Measurements from ENCODE around the gene RILPL1.
"Not testable (repeated sequence)": the region's sequence is repeated elsewhere in the genome, so short reads cannot be mapped to it uniquely, and the experiment has no call there.

Gene RILPL1

GRCh38 chr12:123529686-123530085 lies 3.8 kb downstream of the RILPL1 start:
- no peaks in the 10 kb centered on the region for H3K9me3 ChIP-seq (ENCODE audit: control insufficient read depth, insufficient read depth, low read depth, low read length)
- H3K4me1 ChIP-seq (ENCODE audit: control insufficient read depth, insufficient read depth, low read length) = no peaks in the 10 kb centered on the region

GRCh38 chr12:123528858-123529257 lies 4.7 kb downstream of the RILPL1 start:
- H3K27ac ChIP-seq (ENCODE audit: low read depth, low read length) = no peak overlapping the region
- no peaks in the 10 kb centered on the region for H3K27me3 ChIP-seq (ENCODE audit: control insufficient read depth, insufficient read depth, low read length)
- H3K9ac ChIP-seq (ENCODE audit: low read length) = no peak overlapping the region
- no peaks in the 10 kb centered on the region for H3K9me3 ChIP-seq (ENCODE audit: control insufficient read depth, insufficient read depth, low read depth, low read length)
- peaks cover 19% of the 10 kb centered on the region for H3K36me3 ChIP-seq (ENCODE audit: control insufficient read depth, insufficient read depth, low read length)
- no peaks in the 10 kb centered on the region for H3K4me1 ChIP-seq (ENCODE audit: control insufficient read depth, insufficient read depth, low read length)
- no peak overlapping the region for H3K4me3 ChIP-seq (ENCODE audit: low read depth, low read length)

More at GRCh38 chr12:123529686-123530085, 3.8 kb downstream of the RILPL1 start:
- Histone ChIP-seq H3K27me3 (ENCODE audit: control insufficient read depth, insufficient read depth, low read length) (no peaks in the 10 kb centered on the region), H3K9ac (ENCODE audit: low read length) (no peak overlapping the region), H3K4me3 (ENCODE audit: low read depth, low read length) (no peak overlapping the region), H3K27ac (ENCODE audit: low read depth, low read length) (no peak overlapping the region), H3K36me3 (ENCODE audit: control insufficient read depth, insufficient read depth, low read length) (peaks cover 13% of the 10 kb centered on the region)

- H3K27ac ChIP-seq (ENCODE audit: low read depth, low read length) = no peak overlapping the region
- no peak overlapping the region for H3K9ac ChIP-seq (ENCODE audit: low read length)
- no peaks in the 10 kb centered on the region for H3K4me1 ChIP-seq (ENCODE audit: control insufficient read depth, insufficient read depth, low read length)
These were observed 6.9 kb downstream of the RILPL1 start for GRCh38 chr12:123526542-123527080.

DNA sequence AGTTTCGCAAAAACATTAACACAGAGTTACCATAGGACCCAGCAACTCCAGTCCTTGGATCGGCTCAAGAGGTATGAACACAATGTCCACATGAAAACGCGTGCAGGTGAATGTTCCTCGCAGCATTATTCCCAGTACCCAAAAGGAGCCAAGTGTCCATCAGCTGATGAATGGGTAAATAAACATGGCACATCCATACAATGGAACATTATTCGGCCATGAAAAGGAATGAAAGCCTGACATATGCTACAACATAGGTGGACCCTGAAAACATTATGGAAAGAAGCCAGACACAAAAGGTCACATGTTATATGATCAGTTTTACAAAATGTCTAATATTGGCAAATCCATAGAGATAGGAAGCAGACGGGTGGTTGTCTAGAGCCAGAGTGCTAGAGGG lies 9.1 kb downstream of the RILPL1 start:
- H3K27me3 ChIP-seq (ENCODE audit: control insufficient read depth, insufficient read depth, low read length) = no peaks in the 10 kb centered on the region
- no peaks in the 10 kb centered on the region for H3K9me3 ChIP-seq (ENCODE audit: control insufficient read depth, insufficient read depth, low read depth, low read length)
- no peak overlapping the region for H3K9ac ChIP-seq (ENCODE audit: low read length)
- peaks cover 49% of the 10 kb centered on the region for H3K36me3 ChIP-seq (ENCODE audit: control insufficient read depth, insufficient read depth, low read length)
- H3K27ac ChIP-seq (ENCODE audit: low read depth, low read length) = no peak overlapping the region
- no peaks in the 10 kb centered on the region; the same call in 1 of the 2 replicates for H3K4me1 ChIP-seq (ENCODE audit: control insufficient read depth, insufficient read depth, low read length)
- no peak overlapping the region for H3K4me3 ChIP-seq (ENCODE audit: low read depth, low read length)

More at GRCh38 chr12:123526542-123527080, 6.9 kb downstream of the RILPL1 start:
- H3K9me3 ChIP-seq (ENCODE audit: control insufficient read depth, insufficient read depth, low read depth, low read length) = no peaks in the 10 kb centered on the region
- H3K4me3 ChIP-seq (ENCODE audit: low read depth, low read length) = no peak overlapping the region
- H3K27me3 ChIP-seq (ENCODE audit: control insufficient read depth, insufficient read depth, low read length) = no peaks in the 10 kb centered on the region
- H3K36me3 ChIP-seq (ENCODE audit: control insufficient read depth, insufficient read depth, low read length) = peaks cover 38% of the 10 kb centered on the region

DNA sequence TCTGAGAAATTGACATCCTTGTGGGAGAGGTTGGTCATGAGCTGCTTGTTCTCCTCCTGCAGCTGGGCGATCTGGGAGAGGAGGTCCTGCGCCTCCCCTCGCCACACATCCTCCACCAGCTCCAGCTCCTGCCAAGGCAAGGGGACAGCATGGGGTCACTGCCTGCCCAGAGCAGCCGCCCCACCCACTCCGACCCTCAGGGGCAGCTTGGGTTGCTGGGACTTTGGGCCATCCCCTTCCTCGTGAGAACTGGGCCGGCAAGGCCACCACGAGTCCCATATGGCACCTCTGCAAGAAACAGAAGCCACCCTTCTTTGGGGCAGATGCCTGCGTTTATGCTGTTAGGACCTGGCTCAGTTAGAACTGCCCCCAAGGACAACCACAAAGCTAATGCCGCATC lies 10.0 kb downstream of the RILPL1 start:
- no peaks in the 10 kb centered on the region; the same call in 1 of the 2 replicates for H3K4me1 ChIP-seq (ENCODE audit: control insufficient read depth, insufficient read depth, low read length)
- no peak overlapping the region for H3K27ac ChIP-seq (ENCODE audit: low read depth, low read length)
- no peak overlapping the region for H3K9ac ChIP-seq (ENCODE audit: low read length)
- H3K9me3 ChIP-seq (ENCODE audit: control insufficient read depth, insufficient read depth, low read depth, low read length) = no peaks in the 10 kb centered on the region
- H3K36me3 ChIP-seq (ENCODE audit: control insufficient read depth, insufficient read depth, low read length) = peaks cover 48% of the 10 kb centered on the region
- H3K27me3 ChIP-seq (ENCODE audit: control insufficient read depth, insufficient read depth, low read length) = no peaks in the 10 kb centered on the region
- no peak overlapping the region for H3K4me3 ChIP-seq (ENCODE audit: low read depth, low read length)

DNA sequence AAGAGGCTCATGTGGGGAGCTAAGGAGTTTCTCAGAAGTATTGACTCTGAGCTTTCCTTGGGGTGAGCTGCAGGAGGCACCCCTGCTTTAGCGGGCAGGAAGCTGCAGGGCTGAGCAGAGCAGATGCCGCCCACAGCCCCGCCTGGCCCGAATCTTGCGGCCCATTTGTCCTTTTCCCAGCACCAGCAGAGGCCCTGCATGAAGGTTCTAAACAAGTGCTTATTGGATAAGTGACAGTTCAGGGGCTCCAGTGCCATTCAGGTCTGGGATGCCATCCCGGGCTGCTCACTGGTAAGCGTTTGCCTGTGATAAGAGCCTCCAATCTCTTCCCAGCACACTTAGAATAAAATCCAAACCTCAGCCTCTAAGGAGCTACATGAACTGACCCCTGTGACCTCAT lies 11.4 kb downstream of the RILPL1 start:
- H3K27me3 ChIP-seq (ENCODE audit: control insufficient read depth, insufficient read depth, low read length) = no peaks in the 10 kb centered on the region
- no peak overlapping the region for H3K4me3 ChIP-seq (ENCODE audit: low read depth, low read length)
- no peaks in the 10 kb centered on the region; the same call in 1 of the 2 replicates for H3K4me1 ChIP-seq (ENCODE audit: control insufficient read depth, insufficient read depth, low read length)
- H3K9me3 ChIP-seq (ENCODE audit: control insufficient read depth, insufficient read depth, low read depth, low read length) = no peaks in the 10 kb centered on the region
- H3K9ac ChIP-seq (ENCODE audit: low read length) = no peak overlapping the region
- no peak overlapping the region for H3K27ac ChIP-seq (ENCODE audit: low read depth, low read length)
- H3K36me3 ChIP-seq (ENCODE audit: control insufficient read depth, insufficient read depth, low read length) = peaks cover 61% of the 10 kb centered on the region

- Histone ChIP-seq H3K9me3 (ENCODE audit: control insufficient read depth, insufficient read depth, low read depth, low read length) (no peaks in the 10 kb centered on the region), H3K36me3 (ENCODE audit: control insufficient read depth, insufficient read depth, low read length) (peaks cover 63% of the 10 kb centered on the region), H3K27ac (ENCODE audit: low read depth, low read length) (no peak overlapping the region)
These were observed 12.7 kb downstream of the RILPL1 start for GRCh38 chr12:123520567-123521474.

DNA sequence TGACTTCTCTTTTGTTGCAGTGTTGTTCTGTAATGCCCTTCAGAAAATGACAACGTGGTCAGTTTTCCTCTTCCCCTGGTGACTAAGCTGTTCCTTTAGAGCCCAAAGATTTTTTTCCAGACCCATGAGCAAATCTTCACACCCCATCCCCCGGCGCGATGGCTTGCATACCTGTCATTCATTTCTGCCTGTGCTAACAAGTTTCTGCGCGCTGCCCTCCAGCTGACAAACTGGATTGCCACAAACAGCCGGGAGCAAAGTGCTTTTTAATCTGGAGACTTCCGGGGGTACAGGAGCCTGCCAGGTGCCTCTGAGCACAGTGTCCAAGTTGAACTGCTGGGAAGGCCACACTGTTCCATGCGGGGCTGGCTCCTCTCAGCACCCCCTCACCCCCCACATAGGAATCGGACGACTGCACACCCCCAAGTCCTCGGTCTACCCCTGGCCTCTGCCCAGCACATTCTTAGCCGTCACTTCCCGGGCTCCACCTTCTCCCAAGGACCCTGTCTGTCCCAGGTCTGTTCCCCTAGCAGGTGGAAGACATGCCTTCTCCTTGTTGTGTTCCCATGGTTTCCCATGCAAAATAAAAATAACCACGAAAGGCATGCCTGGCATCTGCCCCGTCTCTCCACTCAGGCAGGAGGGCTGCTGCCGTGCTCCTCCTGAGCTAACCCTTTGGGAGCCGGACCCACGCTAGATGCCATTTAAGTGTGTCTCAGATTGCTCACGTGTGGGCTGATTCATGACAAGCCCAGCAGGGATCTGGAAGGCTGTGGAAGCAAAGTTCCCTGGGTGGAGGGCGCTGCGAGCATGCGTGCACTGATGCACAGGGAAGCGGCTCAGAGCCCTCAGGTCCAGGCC lies 14.1 kb downstream of the RILPL1 start:
- Histone ChIP-seq H3K27ac (ENCODE audit: low read depth, low read length) (no peak overlapping the region), H3K27me3 (ENCODE audit: control insufficient read depth, insufficient read depth, low read length) (no peaks in the 10 kb centered on the region), H3K4me1 (ENCODE audit: control insufficient read depth, insufficient read depth, low read length) (peaks cover 7% of the 10 kb centered on the region; the same call in 1 of the 2 replicates), H3K36me3 (ENCODE audit: control insufficient read depth, insufficient read depth, low read length) (peaks cover 60% of the 10 kb centered on the region), H3K4me3 (ENCODE audit: low read depth, low read length) (no peak overlapping the region), H3K9me3 (ENCODE audit: control insufficient read depth, insufficient read depth, low read depth, low read length) (no peaks in the 10 kb centered on the region), H3K9ac (ENCODE audit: low read length) (no peak overlapping the region)

More at GRCh38 chr12:123520567-123521474, 12.7 kb downstream of the RILPL1 start:
- Histone ChIP-seq H3K4me3 (ENCODE audit: low read depth, low read length) (no peak overlapping the region), H3K27me3 (ENCODE audit: control insufficient read depth, insufficient read depth, low read length) (no peaks in the 10 kb centered on the region), H3K4me1 (ENCODE audit: control insufficient read depth, insufficient read depth, low read length) (peaks cover 7% of the 10 kb centered on the region; the same call in 1 of the 2 replicates), H3K9ac (ENCODE audit: low read length) (no peak overlapping the region)

DNA sequence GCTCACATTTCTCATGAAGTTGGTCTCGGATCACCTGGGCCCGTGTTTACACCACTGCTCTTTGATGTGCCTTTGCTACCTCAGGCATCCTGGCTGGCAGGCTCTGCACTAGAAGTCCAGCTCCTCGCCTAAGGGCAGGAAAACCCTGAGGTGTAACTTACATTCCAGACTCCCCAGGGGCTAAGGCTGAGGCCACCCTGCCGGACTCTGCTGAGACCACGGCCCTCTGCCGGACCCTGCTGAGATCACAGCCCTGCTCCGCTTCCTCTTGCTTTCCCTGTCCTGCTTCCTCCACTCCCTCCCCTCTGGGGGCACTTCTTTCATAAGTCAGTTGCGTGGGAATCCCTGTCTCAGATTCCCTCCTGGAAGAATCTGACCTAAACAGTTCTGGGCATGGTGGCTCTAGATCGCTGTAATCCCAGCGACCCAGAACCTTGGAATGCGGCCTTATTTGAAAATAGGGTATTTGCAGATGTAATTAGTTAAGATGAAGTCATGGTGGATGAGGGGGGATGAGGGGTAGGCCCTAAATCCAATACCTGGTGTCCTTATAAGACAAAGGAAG lies 17.2 kb downstream of the RILPL1 start:
- peaks cover 7% of the 10 kb centered on the region; the same call in 1 of the 2 replicates for H3K4me1 ChIP-seq (ENCODE audit: control insufficient read depth, insufficient read depth, low read length)
- H3K36me3 ChIP-seq (ENCODE audit: control insufficient read depth, insufficient read depth, low read length) = peaks cover 55% of the 10 kb centered on the region
- H3K27me3 ChIP-seq (ENCODE audit: control insufficient read depth, insufficient read depth, low read length) = no peaks in the 10 kb centered on the region
- no peaks in the 10 kb centered on the region for H3K9me3 ChIP-seq (ENCODE audit: control insufficient read depth, insufficient read depth, low read depth, low read length)
- no peak overlapping the region for H3K9ac ChIP-seq (ENCODE audit: low read length)
- no peak overlapping the region; the same call in 1 of the 2 replicates for H3K27ac ChIP-seq (ENCODE audit: low read depth, low read length)
- no peak overlapping the region for H3K4me3 ChIP-seq (ENCODE audit: low read depth, low read length)

DNA sequence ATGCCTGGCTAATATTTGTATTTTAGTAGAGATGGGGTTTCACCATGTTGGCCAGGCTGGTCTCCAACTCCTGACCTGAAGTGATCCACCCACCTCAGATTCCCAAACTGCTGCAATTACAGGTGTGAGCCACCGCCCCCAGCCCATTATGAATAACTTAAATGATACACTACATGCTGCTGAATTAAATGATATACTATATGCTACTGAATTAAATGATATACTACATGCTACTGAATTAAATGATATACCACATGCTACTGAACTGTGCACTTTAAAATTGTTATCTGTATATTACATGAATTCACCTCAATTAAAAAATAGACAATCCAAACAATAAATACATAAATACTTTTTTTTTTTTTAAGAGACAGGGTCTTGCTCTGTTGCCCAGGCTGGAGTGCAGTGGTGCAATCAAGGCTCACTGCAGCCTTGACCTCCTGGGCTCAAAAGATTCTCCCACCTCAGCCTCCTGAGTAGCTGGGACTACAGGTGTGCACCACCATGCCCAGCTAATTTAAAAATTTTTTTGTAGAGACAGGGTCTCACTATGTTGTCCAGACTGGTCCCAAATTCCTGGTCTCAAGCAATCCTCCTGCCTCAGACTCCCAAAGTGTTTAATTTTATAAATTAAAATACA lies 18.8 kb downstream of the RILPL1 start:
- not testable (repeated sequence) for H3K4me3 ChIP-seq (ENCODE audit: low read depth, low read length); H3K9me3 ChIP-seq (ENCODE audit: control insufficient read depth, insufficient read depth, low read depth, low read length); H3K4me1 ChIP-seq (ENCODE audit: control insufficient read depth, insufficient read depth, low read length); H3K27me3 ChIP-seq (ENCODE audit: control insufficient read depth, insufficient read depth, low read length); H3K9ac ChIP-seq (ENCODE audit: low read length); H3K27ac ChIP-seq (ENCODE audit: low read depth, low read length)
- peaks cover 52% of the 10 kb centered on the region for H3K36me3 ChIP-seq (ENCODE audit: control insufficient read depth, insufficient read depth, low read length)

Data from HUES6 (cell line).